ENCODE results near the gene SEMA5A.
A peak's percentile ranks its signal among the peaks of the same experiment; 100 is the strongest.

Gene SEMA5A, protein sequence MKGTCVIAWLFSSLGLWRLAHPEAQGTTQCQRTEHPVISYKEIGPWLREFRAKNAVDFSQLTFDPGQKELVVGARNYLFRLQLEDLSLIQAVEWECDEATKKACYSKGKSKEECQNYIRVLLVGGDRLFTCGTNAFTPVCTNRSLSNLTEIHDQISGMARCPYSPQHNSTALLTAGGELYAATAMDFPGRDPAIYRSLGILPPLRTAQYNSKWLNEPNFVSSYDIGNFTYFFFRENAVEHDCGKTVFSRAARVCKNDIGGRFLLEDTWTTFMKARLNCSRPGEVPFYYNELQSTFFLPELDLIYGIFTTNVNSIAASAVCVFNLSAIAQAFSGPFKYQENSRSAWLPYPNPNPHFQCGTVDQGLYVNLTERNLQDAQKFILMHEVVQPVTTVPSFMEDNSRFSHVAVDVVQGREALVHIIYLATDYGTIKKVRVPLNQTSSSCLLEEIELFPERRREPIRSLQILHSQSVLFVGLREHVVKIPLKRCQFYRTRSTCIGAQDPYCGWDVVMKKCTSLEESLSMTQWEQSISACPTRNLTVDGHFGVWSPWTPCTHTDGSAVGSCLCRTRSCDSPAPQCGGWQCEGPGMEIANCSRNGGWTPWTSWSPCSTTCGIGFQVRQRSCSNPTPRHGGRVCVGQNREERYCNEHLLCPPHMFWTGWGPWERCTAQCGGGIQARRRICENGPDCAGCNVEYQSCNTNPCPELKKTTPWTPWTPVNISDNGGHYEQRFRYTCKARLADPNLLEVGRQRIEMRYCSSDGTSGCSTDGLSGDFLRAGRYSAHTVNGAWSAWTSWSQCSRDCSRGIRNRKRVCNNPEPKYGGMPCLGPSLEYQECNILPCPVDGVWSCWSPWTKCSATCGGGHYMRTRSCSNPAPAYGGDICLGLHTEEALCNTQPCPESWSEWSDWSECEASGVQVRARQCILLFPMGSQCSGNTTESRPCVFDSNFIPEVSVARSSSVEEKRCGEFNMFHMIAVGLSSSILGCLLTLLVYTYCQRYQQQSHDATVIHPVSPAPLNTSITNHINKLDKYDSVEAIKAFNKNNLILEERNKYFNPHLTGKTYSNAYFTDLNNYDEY

DNA sequence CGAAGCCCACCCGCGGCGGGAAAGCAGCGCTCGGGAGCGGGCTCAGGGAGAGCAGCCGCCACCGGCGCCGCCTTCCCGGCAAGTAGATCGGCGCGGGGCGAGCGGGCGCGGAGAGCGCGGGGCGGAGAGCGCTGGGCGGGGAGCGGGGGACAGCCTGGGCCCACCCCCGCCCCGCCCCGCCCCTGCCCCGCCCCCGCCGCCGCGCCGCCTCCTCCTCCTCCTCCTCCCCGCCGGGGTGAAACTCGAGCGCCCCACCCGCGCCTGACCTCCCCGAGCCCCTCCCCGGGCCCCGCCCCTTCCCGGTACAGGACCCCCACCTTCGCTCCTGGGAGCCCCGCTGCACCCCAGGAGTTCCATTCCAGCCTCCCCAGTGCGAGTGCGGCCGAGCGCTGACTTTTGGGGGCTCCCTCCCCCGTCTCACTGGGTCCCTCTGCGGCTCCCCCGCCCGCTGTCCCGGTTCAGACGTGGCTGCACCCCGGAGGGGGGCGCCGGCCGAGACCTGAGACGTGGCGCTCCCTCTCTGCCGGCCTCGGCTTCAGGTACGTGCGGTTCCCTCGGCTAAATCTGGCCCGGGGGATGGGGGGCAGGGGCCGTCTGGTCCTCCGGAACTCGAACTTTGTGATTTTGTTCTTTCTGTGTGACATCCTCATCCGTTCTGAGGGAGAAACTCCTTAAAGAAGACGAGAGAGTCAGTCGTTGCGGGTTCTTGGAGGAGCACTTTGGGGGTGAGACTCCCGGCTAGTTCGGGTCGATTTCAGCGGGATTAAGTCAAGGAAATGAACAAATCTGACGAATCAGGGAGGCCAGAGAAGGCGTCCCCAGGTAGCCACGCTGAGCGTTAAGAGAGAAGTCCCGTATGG is at the start of gene SEMA5A:
SEMA5A (minus strand) TSS at position 84 of the 860 bp plus-strand sequence. CDS start 166,129 bp downstream, outside the sequence.
- DNase-seq (ENCODE audit: low spot score) = peak; percentile 65

DNA sequence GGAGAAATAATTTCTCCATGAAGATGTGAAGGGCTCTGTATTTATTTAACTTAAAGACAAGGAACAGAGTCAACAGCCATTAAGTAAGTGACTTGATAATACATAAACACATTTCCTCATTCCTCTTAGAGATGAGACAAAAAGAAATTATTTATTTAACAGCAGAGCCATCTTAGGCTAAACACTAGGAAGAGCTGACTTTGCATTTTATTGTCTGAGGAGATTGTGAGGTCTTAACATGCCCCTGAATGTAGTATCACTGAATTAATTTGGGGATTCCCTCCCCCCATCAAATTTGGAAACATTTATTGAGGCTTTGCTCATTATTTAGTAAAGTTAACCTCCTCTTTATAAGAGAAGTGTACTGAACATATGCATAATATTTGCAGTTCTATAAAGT is 49.0 kb upstream of the SEMA5A start:
- DNase-seq (ENCODE audit: low spot score) = no peak

- no peak for DNase-seq (ENCODE audit: low spot score)
These were observed 43.4 kb upstream of the SEMA5A start for GRCh38 chr5:9589049-9589835.

DNA sequence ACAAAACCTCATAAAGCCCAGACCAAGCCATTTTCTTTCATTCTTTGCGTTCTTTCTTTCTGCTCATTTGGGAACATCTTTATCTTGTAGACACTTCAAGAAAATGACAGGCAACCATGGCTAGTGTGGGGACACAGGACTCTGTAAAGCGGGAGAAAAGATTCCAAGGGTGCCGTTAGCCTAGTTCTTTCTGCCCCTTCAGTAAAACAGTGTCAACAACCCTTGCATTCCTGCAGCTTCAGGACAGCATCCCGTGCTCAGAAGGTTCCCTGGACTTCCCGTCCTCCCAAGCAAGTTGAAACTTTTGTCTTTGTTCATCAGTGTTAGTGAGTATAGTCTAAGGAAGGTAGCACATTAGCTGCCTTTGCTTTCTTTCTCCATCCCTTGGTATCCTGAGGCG is 42.4 kb upstream of the SEMA5A start:
- DNase-seq (ENCODE audit: low spot score) = no peak

DNA sequence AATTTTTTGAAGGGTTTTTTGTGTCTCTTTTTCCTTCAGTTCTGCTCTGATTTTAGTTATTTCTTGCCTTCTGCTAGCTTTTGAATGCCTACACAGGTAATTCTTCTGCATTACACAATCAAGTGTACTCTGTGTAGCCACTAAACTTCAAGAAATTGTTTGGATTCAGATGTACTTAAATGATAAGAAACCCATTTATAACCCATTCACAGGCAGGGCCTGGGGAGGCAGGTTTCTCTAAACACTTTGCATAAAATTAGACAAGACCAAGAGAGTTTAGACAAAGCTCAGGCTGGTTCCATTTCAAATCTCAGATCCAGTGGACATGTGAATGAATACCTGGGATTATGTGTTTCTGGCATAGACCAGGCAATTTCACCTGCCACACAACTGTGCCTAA is 41.3 kb upstream of the SEMA5A start:
- DNase-seq (ENCODE audit: low spot score) = no peak

- DNase-seq (ENCODE audit: low spot score) = no peak
These were observed 36.5 kb upstream of the SEMA5A start for GRCh38 chr5:9582406-9582805.

DNA sequence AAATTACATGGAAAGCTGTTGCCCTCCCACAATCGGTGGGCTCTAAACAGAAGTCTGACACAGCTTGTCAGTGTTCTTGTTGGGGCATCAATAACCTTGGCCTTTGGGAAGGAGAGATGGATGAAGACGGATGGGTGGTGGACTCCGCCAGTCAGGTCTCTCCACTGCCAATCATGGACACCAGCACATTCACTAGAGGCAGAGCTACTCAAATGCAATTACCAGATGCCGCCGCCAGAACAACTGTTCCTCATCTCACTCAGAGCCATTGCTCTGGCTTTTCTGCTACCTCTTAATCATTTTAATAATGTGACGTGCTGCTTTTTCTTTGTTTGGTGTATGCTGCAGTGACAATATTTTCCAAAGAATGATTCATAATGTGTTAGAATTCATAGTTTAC is 27.9 kb upstream of the SEMA5A start:
- no peak for DNase-seq (ENCODE audit: low spot score)

- no peak for DNase-seq (ENCODE audit: low spot score)
These were observed 26.4 kb upstream of the SEMA5A start for GRCh38 chr5:9572246-9572645.

- no peak for DNase-seq (ENCODE audit: low spot score)
These were observed 25.0 kb upstream of the SEMA5A start for GRCh38 chr5:9570876-9571275.

GRCh38 chr5:9567039-9567438 is 21.2 kb upstream of the SEMA5A start:
- no peak for DNase-seq (ENCODE audit: low spot score)

GRCh38 chr5:9564752-9565151 is 18.9 kb upstream of the SEMA5A start:
- no peak for DNase-seq (ENCODE audit: low spot score)

DNA sequence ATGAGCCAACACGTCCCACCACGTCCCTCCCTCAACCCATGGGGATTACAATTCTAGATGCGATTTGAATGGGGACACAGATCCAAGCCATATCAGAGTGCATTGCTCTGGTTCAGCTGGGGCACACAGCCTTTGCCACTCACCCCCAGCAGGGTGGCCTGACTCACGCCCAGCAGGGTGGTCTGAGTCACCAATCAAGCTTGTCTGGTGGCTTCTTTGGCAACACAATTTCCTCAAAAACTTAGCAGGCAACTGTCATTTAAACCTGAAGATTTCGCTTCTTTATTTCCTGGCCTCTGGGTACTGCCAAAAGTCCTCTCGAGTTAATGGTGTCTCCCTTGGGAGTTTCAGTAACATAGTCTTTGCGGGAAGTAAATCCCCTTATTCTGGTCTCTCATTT is 16.3 kb upstream of the SEMA5A start:
- no peak for DNase-seq (ENCODE audit: low spot score)

GRCh38 chr5:9559965-9560364 is 14.1 kb upstream of the SEMA5A start:
- DNase-seq (ENCODE audit: low spot score) = no peak

GRCh38 chr5:9558319-9558965 is 12.6 kb upstream of the SEMA5A start:
- no peak for DNase-seq (ENCODE audit: low spot score)

DNA sequence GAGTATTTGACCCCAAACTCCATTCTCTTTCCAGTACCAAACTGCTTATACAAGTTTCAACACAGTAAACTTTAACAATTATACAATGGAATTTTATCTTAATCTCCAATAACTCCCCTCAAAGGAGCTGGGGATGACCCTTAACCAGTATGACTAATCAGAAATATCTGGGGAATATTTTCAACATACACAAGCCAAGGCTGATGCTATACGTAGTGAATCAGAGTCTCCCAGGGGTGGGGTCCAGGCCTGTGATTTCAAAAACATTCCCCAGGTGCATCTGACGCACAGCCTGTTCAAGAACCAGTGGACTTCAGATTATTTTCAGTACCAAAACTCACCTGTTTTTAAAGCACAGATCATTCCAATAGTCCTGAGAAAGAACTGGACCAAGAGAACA is 11.8 kb upstream of the SEMA5A start:
- DNase-seq (ENCODE audit: low spot score) = no peak

GRCh38 chr5:9555961-9556360 is 10.1 kb upstream of the SEMA5A start:
- DNase-seq (ENCODE audit: low spot score) = no peak

GRCh38 chr5:9554122-9554521 is 8.2 kb upstream of the SEMA5A start:
- DNase-seq (ENCODE audit: low spot score) = no peak

GRCh38 chr5:9553561-9553960 is 7.7 kb upstream of the SEMA5A start:
- DNase-seq (ENCODE audit: low spot score) = no peak

DNA sequence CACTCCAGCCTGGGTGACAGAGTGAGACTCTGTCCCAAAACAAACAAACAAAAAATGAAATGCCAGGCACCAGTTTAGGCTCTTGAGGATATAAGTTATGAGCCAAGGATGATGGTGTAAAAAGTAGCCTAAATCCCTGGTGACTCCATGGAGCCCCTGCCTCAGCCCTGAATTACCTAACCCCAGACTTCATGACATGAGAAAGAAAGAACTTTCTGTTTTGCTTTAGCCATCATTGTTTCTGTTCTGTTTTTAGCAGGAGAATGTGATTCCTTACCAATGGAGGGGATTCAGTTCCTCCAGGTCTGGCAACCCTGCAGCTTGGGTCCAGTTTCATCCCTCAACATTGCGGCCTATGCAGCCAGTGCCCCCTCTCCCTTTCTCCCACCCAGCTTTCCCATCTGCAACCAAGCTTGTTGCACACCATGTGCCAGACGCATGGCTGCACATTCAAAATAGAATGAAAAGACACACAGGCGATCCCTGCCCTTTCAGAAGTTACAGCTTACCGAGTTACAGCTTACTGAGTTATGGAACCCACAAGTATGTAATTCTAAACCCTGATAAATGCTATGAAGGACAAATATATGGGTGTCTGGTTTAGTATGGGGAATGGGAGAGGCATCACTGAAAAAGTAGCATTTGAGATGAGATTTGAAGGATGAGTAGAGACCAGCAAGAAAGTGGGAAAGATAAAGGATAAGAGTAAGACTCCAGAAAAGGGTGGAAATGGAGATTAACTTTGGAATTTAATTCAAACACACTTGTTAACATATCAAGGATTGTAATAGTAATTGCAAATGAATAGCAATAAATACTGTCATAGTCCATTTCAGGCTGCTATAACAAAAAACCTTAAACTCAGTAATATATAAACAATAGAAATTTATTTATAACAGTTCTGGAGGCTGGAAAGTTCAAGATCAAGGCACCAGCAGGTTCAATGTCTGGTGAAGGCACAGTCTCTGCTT is 6.0 kb upstream of the SEMA5A start:
- DNase-seq (ENCODE audit: low spot score) = no peak

Measured in globus pallidus (tissue), 1 donor.